NCI-H1694 treated with DMSO at 0.1 percent for 48 hours (cell line): ENCODE data around the gene KCNG3.

Experiments
- DNase-seq: peaks from one replicate; lab custom pipeline; 2025; lab: John Stamatoyannopoulos, UW

Gene KCNG3

DNA sequence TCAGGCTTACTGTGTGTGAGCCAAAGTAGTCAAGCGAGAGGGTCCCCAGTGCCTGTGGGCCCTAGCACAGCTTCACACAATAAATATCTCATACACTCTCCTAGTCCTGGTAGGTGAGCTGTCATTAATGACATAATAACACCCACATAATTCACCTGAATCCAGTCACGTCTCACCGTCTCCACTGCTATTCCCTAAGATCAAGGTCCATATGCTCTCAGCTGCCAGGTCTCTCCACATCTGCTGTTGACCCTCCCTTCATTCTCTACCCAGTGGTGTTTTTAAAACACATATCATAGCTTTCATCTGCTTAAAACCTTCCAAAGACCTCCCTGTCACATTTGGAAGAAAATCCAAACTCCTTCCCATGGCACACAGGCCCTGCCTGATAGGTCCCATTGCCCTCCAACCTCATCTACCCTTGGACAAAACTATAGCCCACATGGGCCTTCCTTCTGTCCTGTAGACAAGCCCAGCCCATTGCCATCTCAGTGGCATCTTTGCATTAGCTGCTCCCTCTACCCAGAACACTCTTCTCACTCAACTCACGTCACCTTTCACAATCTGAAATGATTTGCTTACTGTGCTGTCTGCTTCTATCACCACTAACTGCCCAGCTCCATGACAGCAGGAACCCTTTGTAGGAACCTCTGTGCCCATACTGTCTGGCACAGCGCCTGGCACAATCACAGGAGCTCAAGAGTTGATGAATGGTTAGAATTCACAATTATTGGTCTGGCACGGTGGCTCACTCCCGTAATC is 7.5 kb downstream of the KCNG3 start:
- DNase-seq: no peak

DNA sequence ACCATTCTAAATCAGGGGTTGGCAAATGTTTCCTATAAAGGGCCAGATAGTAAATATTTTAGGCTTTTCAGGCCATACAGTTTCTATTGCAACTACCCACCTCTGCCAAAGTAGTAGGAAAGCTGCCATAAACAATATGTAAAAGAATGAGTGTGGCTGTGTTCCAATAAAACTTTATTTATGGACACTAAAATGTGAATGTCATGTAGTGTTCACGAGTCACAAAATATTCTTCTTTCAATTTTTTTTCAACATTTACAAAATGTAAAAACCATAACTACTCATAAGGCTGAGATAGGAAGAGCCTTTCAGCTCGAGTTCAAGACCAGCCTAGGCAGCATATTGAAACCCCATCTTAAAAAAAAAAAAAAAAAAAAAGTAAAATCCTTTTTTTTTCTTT is 13.4 kb downstream of the KCNG3 start:
- DNase-seq: no peak

DNA sequence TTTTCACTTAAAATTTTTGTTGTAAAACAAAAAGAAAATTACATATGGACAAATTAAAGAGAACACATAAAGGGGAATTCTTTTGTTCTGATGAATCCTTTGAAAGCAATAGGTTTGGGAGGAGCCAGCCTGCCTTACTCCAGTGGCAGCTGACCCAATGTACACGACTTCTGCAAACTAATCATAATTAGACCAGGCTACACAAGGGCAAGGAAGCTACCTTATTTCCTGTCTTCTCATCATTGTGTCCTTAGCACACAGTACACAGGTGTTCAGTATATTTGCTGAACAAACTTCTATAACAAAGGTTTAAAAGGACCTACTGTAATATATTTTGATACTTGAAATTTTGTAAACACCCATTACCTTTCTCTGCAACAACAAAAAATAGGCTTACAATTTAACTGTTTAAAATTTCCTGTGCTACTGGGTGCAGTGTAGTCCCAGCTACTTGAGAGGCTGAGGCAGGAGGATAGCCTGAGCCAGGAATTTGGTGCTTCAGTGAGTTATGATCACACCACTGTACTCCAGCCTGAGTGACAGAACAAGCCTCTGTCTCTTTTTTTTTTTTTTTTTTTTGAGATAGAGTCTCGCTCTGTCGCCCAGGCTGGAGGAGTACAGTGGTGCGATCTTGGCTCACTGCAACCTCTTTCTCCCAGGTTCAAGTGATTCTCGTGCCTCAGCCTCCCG is 18.9 kb downstream of the KCNG3 start:
- DNase-seq: no peak

DNA sequence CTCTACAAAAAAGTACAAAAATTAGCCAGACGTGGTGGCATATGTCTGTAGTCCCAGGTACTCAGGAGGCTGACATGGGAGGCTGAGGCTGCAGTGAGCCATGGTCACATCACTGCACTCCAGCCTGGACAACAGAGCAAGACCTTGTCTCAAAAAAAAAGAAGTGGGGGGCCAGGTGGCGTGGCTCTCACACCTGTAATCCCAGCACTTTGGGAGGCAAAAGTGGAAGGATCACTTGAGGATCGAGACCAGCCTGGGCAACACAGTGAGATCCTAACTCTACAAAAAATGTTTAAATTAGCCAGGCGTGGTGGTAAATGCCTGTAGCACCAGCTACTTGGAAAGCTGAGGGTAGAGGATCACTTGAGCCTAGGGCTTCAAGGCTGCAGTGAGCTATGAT is 23.1 kb downstream of the KCNG3 start:
- DNase-seq: no peak

DNA sequence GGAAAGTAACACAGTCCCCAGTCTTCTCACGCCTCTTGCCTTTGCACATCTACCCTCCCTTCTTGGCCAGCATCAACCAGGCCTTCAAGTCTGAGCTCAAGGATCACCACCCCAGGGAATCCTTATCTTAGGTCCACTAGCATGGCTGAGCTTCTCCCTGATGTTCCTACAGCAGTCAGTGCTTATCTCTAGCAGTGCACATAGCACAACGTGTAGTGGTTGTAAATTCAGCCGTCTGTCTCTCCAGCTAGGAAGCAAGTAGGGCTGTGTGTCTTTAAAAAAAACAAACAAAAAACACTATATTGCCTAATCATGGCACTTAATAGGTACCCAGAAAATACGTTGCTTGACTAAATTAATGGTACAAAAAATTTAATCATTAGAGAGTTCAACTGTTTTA is 29.2 kb downstream of the KCNG3 start:
- peak; percentile 73 for DNase-seq

DNA sequence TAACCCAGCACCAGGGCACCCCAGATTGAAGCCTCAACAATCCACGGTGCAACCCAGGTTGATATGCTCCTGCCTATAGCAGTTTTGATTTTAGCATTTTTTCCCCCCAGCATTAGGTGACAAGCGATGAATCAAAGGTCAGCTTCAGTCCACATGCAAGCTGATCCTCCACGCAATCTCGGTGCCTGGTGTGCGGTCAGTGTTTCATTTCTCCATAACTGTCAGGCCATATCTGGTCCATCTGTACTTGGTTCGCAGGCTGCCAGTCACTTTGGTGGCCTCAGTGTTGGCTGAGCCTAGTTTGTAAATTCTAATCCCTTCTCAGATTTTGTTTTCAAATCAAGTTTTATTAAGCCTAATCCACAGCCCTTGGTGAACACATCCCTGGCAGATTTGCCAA is 30.2 kb downstream of the KCNG3 start:
- DNase-seq: no peak

DNA sequence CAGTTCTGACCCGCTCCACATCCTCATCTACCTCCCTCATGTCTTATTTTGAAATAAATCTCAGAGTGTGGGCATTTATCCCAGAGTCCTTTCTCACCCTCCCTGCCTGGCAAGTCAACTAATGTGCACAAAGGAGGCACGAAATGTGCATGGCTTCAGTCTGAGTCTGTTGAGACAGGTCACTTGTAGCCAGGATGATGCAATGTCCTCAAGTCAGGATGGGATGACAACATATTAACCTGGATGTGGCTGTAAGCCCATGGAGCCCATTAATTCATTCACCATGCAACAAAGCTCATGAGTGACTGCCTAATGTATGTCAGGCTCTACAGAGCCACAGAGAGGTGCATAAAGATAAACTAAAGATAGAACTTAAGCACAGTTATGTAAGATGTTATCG is 34.5 kb downstream of the KCNG3 start:
- DNase-seq: no peak

DNA sequence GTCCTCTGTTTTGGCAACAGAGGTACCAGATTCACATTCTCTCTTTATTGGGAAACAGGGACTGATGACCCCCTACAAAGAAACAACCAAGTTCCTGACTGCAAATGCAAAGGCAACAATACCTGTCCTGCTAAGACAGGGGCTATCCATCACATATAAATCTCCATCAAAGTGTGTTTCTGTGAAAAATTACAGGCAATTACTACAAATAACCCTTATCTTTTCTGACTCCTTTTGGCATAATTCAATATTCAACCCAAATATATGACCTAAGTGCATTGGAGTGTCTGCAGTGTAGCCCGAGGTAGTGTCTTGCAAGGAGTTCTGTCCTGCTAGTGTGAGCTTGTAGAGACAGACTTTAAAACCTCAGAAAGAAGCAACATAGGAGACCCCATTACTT is 35.4 kb downstream of the KCNG3 start:
- no peak for DNase-seq

DNA sequence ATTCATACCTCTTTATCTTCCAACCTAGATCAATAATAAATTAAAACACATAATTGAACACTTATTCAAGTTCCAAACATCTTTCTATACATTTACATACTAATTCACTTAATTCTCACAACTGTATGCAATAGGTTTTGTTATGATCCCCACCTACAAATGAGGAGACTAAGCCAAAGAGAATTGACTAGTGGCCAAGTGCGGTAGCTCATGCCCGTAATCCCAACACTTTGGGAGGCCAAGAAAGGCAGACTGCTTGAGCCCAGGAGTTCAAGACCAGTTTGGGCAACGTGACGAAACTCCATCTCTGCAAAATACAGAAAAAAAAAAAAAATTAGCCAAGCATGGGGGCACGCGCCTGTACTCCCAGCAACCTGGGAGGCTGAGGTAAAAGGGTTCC is 36.8 kb downstream of the KCNG3 start:
- DNase-seq: no peak

DNA sequence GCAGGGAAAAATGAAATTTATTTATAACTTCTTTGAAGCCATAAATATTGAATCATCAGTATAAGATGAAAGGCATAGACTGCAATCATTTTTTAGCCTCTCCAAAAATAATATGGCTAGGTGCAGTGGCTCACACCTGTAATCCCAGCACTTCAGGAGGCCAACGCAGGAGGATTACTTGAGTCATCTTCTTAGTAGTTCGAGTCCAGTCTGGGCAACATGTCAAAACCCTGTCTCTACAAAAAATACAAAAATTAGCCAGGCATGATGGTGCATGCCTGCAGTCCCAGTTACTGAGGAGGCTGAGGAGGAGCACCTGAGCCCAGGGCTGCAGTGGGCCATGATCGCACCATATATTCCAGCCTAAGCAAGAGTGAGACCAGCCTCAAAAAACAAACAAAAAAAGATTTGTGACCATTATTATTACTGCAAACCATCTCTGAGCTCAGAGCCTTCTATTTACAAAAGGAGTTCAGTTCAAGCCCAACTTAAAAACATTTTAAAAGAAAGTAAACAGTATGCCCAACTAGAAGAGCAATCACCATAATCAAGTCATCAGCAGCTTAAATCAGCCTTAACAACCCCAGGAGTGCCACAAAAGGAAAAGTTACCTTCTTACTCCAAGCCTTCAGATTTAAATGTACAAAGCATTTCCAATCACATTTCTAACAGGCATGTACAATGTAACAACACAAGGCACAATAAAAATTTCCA is 37.5 kb downstream of the KCNG3 start:
- DNase-seq: no peak

DNA sequence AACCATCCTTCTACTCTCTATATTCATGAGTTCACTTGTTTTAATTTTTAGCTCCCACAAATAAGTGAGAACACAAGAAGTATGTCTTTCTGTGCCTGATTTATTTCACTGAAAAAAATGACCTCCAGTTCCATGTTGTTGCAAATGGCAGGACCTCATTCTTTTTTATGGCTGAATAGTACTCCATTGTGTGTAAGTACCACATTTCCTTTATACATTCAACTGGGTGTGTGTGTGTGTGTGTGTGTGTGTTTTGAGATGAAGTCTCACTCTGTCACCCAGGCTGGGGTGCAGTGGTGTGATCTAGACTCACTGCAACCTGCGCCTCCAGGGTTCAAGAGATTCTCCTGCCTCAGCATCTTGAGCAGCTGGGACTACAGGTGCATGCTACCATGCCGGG is 41.2 kb downstream of the KCNG3 start:
- no peak for DNase-seq

DNA sequence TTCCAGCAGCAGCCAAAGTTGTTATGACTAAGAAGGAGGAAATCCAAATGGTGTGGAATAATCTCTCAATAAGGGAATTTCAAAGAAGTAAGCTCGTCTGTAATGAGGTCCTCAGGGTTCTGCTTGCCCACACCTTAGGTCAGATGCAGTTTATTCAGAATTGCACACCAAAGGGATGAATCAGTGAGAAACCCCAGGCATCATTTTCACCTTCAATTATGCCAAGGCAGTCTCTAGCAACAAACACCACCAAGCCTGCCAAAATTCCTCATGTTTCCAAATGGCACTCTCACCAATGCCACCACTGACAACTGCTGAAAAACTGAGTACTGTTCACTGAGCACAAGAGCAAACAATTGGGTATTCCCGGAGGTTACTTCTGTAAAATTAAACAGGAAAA is 43.6 kb downstream of the KCNG3 start:
- DNase-seq: peak; percentile 21

DNA sequence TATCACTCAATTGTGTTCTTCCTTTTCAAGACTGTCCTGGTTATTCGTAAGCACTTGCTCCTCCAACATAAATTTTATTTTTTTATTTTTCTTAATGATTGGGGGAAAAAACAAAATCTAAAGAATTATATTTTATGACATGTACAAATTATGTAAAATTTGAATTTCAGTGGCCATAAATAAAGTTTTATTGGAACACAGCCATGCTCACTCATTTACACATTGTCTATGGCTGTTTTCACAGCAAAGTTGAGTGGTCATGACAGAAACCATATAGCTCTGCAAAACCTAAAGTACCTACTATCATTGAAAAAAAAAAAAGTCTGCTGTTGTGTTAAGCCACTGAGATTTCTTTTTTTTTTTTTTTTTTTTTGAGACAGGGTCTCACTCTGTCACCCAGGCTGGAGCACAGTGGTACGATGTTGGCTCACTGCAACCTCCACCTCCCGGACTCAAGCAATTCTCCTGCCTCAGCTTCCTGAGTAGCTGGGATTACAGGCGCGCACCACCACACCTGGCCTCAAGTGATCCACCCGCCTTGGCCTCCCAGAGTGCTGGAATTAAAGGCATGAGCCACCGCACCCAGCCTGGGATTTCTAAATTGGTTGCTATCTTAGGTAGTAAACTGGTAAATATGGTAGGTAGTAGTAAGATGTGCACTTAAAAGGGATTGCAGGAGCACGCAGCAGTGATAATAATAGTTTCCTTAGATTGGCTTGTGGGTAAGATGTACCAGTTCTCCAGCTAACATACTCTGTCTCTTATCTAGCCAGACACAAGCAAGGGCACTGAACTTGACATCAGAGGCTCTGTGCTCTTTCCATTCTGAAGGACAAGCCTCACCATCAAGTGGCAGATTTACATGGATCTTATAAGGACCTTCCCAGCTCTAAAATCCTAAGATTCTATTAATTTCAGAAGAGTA is 44.4 kb downstream of the KCNG3 start:
- DNase-seq: no peak

DNA sequence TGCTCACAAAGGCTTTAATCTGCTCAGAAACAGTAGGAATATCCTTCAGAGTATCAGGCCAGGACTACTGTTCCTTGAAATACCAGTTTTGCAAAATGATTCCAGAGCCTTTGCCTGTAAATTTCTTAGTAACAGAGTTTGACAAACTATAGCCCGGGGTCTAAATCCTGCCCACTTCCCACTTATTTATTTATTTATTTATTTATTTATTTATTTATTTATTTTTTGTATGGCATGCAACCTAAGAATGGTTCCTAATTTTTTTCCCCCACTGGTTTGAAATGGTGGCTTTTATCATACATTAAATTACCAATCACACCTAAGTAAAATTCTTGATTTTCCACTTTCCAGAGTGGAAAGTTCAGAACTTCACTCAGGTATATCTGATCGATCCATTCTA is 45.6 kb downstream of the KCNG3 start:
- DNase-seq: no peak

DNA sequence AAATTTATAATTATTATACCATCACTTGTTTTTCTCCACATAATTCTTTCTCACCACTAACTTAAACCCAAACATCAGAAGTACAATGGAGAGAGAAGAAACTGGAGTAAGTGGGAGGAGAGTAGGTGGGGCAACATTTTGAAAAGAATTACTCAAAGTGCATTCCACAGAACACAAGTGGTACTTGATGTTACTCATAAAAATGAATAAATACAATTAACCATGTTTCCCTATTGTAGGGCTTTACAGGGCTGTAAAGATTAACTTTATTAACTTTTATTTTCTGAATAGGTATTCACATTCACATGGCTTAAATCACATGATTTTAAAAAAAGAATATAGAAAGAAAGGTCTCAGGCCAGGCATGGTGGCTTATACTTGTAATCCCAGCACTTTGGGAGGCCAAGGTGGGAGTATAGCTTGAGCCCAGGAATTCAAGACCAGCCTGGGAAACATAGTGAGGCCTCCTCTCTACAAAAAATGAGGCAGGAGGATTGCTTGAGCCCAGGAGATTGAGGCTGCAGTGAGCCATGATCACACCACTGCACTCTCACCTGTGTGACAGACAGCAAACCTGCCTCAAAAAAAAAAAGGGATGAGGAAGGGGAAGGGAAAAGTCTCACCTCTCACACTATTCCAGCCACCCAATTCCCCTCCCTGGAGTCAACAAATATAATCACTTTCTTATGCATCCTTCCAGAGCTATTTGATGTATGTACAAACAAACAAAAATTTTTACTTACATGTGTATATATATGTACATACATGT is 47.1 kb downstream of the KCNG3 start:
- DNase-seq: no peak

DNA sequence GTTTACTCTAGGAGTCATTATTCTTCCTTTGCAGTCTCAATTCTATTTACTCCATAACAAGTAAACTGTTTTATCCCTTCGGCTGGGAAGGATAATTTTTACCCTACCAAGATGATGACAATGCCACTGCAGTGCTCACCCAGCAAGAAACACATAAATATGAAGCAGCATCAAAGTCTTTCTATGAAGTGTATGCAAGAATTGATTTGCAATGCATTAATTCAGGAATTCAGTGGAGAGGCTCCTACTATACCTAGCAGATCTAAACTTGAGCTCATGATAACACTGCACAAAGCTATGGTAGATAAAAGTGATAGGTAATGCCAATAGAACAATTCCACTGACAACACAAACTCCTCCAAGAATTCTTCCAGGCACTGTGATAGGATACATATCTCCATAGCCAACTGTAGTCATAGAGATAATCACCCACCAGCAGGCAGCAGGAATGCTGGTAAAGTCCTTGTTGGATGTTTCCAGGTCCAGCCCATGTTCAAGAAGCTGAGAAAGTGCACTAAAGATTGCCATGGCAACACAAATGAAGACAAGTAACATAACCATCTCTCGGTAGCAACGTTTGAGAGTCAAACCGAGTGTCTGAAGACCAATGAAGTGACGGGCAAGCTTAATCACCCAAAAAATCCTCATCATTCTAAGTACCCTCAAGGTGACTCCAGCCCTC is 49.9 kb downstream of the KCNG3 start:
- DNase-seq: no peak

DNA sequence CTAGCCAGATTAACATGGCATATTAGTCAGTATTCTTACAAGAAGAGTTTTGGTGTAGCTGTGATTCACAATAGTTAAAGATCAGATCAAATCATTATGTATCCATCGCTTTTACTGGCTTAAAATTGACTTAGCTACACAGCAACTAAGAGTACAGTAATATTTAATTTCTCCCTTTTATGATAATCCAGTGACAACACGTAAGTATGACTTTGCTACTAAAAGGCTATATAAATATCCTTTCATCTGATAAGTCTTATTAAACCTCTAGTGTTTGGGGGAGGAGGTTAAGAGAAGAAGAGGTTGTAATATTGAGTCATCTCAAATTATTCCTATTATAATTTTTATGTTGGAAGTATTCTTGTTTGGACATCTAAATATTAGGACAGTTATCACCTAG is 51.0 kb downstream of the KCNG3 start:
- no peak for DNase-seq

DNA sequence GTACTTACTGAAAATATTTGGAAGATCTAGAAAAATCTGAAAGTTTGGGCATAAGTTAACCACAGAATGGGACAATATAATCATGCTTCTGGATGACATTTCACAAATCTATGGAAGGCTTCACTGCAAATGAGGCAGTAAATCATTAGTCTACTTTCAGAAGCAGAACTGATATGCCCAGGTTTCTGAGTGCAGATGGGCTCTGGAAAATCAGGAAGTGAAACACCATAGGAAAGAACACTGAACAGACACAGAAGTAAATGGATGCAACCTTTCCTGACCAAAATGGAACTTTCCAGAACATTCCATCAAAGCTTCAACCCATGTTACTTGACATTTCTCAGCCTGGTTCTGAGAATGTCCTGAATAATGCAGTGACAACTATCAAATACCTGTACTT is 55.1 kb downstream of the KCNG3 start:
- peak; percentile 27 for DNase-seq

DNA sequence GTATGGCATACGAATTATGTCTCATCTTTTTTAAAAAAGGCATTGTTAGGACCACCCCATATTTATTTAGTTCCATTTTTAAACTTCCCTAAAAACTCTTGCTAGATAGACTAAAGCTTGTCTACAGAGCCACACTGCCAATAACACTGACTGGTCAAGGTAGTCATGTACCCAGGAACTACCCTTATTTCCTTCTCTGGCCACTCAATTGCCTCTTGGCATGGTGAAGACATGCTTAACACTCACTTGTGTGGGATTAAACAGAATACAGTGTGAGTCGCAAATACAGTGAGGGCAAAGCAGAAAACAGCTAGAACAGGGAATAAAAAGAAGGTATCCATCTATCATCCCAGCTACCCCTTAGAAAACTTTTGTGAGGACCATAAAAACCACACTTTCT is 57.4 kb downstream of the KCNG3 start:
- no peak for DNase-seq

DNA sequence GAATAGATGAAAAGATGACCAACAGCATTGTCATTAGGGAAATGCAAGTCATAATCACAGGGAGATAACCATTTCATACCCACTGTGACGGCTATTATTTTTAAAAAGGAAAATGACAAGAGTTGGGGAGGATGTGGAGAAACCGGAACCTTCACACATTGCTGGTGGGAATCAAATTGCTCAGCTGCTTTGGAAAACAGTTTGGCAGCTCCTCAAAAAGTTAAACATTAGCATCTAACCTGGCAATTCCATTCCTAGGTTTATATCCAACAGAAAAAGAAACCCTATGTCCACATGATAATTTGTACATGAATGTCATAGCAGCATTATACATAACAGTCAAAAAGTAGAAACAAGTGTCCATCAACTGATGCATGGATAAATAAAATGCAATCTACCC is 58.2 kb downstream of the KCNG3 start:
- no peak for DNase-seq

DNA sequence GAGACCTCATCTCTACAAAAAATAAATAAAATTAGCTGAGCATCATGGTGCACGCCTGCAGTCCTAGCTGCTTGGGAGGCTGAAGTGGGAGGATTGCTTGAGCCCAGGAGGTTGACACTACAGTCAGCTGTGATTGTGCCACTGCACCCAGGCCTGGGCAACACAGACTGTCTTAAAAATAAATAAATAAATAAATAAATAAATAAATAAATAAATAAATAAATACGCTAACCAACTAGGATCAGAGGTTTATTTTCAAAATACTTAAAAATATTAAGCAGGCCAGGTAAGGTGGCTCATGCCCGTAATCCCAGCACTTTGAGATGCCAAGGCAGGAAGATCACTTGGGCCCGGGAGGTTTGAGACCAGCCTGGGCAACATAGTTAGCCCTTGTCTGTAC is 63.6 kb downstream of the KCNG3 start:
- no peak for DNase-seq
